ENCODE measurements around the gene RIN1.
A peak's percentile ranks its signal among the peaks of the same experiment; 100 is the strongest.

The RIN1 gene

DNA sequence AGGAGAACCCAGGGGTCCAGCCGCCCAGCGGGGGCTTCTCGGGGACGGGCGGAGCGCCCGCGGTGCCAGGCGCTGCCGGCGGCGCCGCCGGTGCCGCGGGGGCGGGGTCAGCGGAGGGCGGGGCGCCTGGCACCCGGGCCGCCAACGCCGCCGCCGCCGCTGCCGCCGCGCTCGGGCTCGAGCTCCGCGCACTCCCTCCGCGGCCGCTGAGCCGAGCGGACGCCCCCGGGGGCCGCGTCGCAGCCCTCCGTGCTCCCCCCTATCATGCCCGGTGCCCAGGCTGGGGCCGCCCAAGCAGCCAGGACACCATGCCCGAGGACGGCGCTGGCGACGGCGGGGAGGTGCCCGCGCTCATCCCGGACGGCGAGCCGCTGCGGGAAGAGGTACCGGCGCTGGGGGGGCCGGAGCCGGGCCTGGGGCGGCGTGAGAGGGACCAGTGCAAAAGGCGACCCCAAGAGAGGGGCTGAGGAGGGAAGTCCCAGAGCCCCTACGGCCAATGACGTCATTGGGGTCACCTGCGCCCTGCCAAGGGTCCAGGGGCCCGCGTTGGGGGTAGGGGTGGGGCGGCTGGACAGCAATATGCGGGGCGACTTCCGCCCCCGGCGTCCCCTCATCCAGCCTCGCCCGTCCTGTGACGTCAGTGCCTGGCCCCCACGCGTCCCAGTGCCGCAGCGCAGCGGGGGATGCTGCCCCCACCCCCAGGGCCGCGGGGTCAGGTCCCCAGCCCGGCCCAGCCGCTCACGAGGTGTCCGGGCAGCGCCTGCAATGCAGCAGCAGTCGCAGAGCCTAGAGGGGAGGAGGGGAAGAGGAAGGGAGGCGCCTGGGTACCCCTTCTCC lies 44.3 kb downstream of the RIN1 start, which contains the start of gene TMEM151A:
Gene TMEM151A, plus strand, starts transcription at position 189 of the 837 bp plus-strand sequence. Its CDS starts 120 bp downstream, at position 309.
- H3K56ac ChIP-seq (ENCODE audit: low read length), result no peak within 1 kb of the TSS
- H2AK5ac ChIP-seq (ENCODE audit: low read length), result no peak within 1 kb of the TSS
- no peak within 1 kb of the TSS for H3K4me3 ChIP-seq (ENCODE audit: low read length)
- peaks cover 8% of the 10 kb centered on the region for H3K79me1 ChIP-seq (ENCODE audit: low read length)
- H3K4me1 ChIP-seq (ENCODE audit: control insufficient read depth, low read depth, low read length), result peaks cover 2% of the 10 kb centered on the region
- WGBS (ENCODE audit: extremely low coverage, insufficient coverage, low lambda C conversion rate), result no CpG with 5 or more reads among the region's 95 CpGs
- no peak within 1 kb of the TSS for H3K27ac ChIP-seq (ENCODE audit: low read depth, low read length)
- H3K79me2 ChIP-seq (ENCODE audit: control insufficient read depth, insufficient read depth, low read length), result peaks cover 6% of the 10 kb centered on the region
- DNase-seq, result no peak
- peaks cover 15% of the 10 kb centered on the region for H3K27me3 ChIP-seq (ENCODE audit: insufficient read depth, low read length, poor library complexity)
- H2BK5ac ChIP-seq (ENCODE audit: low read length), result no peak within 1 kb of the TSS
- H4K8ac ChIP-seq (ENCODE audit: low read depth, low read length), result no peak within 1 kb of the TSS
- H3K36me3 ChIP-seq (ENCODE audit: control insufficient read depth, insufficient read depth, low read length), result no peaks in the 10 kb centered on the region
- no peak within 1 kb of the TSS for H3K18ac ChIP-seq (ENCODE audit: low read length)
- no peak within 1 kb of the TSS for H2BK15ac ChIP-seq (replicated peaks; ENCODE audit: low read depth)
- H4K5ac ChIP-seq (ENCODE audit: low read length), result no peak within 1 kb of the TSS
- no peak within 1 kb of the TSS for H2BK120ac ChIP-seq (ENCODE audit: low read depth, low read length)
- no peak within 1 kb of the TSS for H3K9ac ChIP-seq (ENCODE audit: low read length)
- H3K4ac ChIP-seq (ENCODE audit: low read depth, low read length), result no peak within 1 kb of the TSS
- peak within 1 kb of the TSS; percentile 24 for H3K23ac ChIP-seq (ENCODE audit: low read length)
- peak within 1 kb of the TSS; percentile 38 for H3K4me2 ChIP-seq (ENCODE audit: low read length)

DNA sequence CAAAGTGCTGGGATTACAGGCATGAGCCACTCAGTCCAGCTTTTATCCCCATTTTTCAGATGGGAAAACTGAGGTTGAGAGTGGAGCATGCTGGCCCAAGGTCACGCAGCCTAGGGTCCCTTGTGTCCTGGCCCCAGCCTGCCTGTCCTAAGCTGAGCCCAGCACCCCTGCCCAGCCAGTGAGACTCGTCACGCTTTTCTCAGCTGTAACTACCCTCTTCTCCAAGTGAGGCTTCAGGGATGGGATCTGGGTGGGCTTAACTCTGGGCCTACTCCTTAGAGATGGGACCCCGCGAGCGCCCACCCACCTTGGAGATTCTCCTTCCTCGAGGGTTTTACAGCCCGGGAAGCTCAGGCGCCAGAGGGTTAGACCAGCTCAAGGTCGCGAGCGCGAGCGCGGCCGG lies 44.9 kb downstream of the RIN1 start:
- H4K5ac ChIP-seq (ENCODE audit: low read length), result no peak overlapping the region
- H2BK5ac ChIP-seq (ENCODE audit: low read length), result no peak overlapping the region
- H3K4me1 ChIP-seq (ENCODE audit: control insufficient read depth, low read depth, low read length), result peaks cover 2% of the 10 kb centered on the region
- H3K4me3 ChIP-seq (ENCODE audit: low read length), result no peak overlapping the region
- no peak overlapping the region for H3K18ac ChIP-seq (ENCODE audit: low read length)
- no peak overlapping the region for H3K27ac ChIP-seq (ENCODE audit: low read depth, low read length)
- no CpG with 5 or more reads among the region's 16 CpGs for whole genome bisulfite sequencing (ENCODE audit: extremely low coverage, insufficient coverage, low lambda C conversion rate)
- H3K9ac ChIP-seq (ENCODE audit: low read length), result no peak overlapping the region
- H3K23ac ChIP-seq (ENCODE audit: low read length), result no peak overlapping the region
- H3K56ac ChIP-seq (ENCODE audit: low read length), result no peak overlapping the region
- H2BK120ac ChIP-seq (ENCODE audit: low read depth, low read length), result no peak overlapping the region
- peaks cover 15% of the 10 kb centered on the region for H3K27me3 ChIP-seq (ENCODE audit: insufficient read depth, low read length, poor library complexity)
- H2AK5ac ChIP-seq (ENCODE audit: low read length), result no peak overlapping the region
- H3K79me2 ChIP-seq (ENCODE audit: control insufficient read depth, insufficient read depth, low read length), result peaks cover 6% of the 10 kb centered on the region
- no peak overlapping the region for H4K8ac ChIP-seq (ENCODE audit: low read depth, low read length)
- H3K79me1 ChIP-seq (ENCODE audit: low read length), result peaks cover 8% of the 10 kb centered on the region
- no peak overlapping the region for H3K4me2 ChIP-seq (ENCODE audit: low read length)
- no peak overlapping the region for H2BK15ac ChIP-seq (replicated peaks; ENCODE audit: low read depth)
- no peaks in the 10 kb centered on the region for H3K36me3 ChIP-seq (ENCODE audit: control insufficient read depth, insufficient read depth, low read length)
- H3K4ac ChIP-seq (ENCODE audit: low read depth, low read length), result no peak overlapping the region
- no peak for DNase-seq

DNA sequence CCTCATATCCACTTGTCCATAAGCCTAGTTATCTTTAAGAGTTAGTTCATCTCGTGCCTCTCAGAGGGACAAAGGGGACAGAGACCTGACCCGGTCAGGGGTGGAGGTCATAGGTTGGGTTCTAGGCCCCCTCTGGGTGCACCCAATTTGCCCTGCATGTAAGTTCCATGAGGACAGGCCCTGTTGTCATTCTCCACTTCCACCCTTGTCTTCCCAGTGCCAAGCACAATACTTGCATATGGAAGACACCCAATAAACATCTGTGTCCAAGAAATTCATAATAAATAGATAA lies 46.0 kb downstream of the RIN1 start:
- no peak overlapping the region for H3K23ac ChIP-seq (ENCODE audit: low read length)
- H3K4me2 ChIP-seq (ENCODE audit: low read length), result no peak overlapping the region
- H2AK5ac ChIP-seq (ENCODE audit: low read length), result no peak overlapping the region
- no peak overlapping the region for H3K4ac ChIP-seq (ENCODE audit: low read depth, low read length)
- peaks cover 8% of the 10 kb centered on the region for H3K79me1 ChIP-seq (ENCODE audit: low read length)
- H3K18ac ChIP-seq (ENCODE audit: low read length), result no peak overlapping the region
- no peak overlapping the region for H3K56ac ChIP-seq (ENCODE audit: low read length)
- DNase-seq, result no peak
- H3K27ac ChIP-seq (ENCODE audit: low read depth, low read length), result no peak overlapping the region
- no peaks in the 10 kb centered on the region for H3K36me3 ChIP-seq (ENCODE audit: control insufficient read depth, insufficient read depth, low read length)
- H2BK5ac ChIP-seq (ENCODE audit: low read length), result no peak overlapping the region
- peaks cover 2% of the 10 kb centered on the region for H3K4me1 ChIP-seq (ENCODE audit: control insufficient read depth, low read depth, low read length)
- no peak overlapping the region for H2BK15ac ChIP-seq (replicated peaks; ENCODE audit: low read depth)
- H3K9ac ChIP-seq (ENCODE audit: low read length), result no peak overlapping the region
- H2BK120ac ChIP-seq (ENCODE audit: low read depth, low read length), result no peak overlapping the region
- no peak overlapping the region for H4K5ac ChIP-seq (ENCODE audit: low read length)
- WGBS (ENCODE audit: extremely low coverage, insufficient coverage, low lambda C conversion rate), result no CpG with 5 or more reads among the region's 2 CpGs
- H4K8ac ChIP-seq (ENCODE audit: low read depth, low read length), result no peak overlapping the region
- peaks cover 6% of the 10 kb centered on the region for H3K79me2 ChIP-seq (ENCODE audit: control insufficient read depth, insufficient read depth, low read length)
- H3K27me3 ChIP-seq (ENCODE audit: insufficient read depth, low read length, poor library complexity), result peaks cover 15% of the 10 kb centered on the region
- no peak overlapping the region for H3K4me3 ChIP-seq (ENCODE audit: low read length)

DNA sequence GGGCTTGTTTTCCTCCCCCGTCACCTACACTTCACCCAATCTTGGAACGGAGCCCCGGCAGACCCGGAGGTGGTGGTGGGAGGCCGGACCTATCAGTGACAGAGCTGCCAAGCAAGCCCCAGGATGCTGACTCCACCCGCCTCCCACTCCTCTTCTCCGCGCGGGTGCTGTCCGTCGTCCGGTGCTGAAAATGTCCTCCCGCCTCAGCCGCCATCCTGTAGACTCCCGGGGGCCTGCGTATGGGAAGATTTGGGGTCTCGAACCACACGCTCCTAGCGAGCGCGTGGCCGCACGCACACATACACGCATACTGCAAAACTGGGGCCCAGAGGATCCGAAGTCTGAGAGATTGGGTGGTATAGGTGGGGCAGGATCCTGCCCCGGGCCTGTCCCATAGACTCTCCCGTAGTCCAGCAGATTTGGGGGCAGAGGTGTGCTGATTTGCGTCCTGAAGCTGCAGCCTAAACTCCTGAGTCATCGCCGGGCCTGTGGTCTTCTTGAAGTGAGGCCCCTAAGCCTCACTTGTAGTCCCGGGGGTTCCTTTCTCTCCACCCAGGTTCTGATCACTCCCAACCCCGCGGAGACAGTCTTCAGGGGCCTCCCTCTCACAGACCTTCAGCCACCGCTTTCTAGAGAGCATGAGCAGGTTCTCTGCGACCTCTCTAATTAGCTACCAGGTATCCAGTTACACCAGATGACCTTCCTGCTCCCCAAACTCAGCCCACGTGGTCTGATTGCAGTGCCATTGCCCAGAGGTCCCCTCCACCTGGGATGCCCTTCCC lies 46.5 kb downstream of the RIN1 start:
- Histone ChIP-seq H2AK5ac (ENCODE audit: low read length) (no peak overlapping the region), H2BK5ac (ENCODE audit: low read length) (no peak overlapping the region), H3K27me3 (ENCODE audit: insufficient read depth, low read length, poor library complexity) (peaks cover 15% of the 10 kb centered on the region), H3K79me1 (ENCODE audit: low read length) (peaks cover 8% of the 10 kb centered on the region), H3K4ac (ENCODE audit: low read depth, low read length) (no peak overlapping the region), H3K4me1 (ENCODE audit: control insufficient read depth, low read depth, low read length) (peaks cover 2% of the 10 kb centered on the region), H3K27ac (ENCODE audit: low read depth, low read length) (peak overlapping the region; percentile 81), H3K18ac (ENCODE audit: low read length) (no peak overlapping the region), H3K79me2 (ENCODE audit: control insufficient read depth, insufficient read depth, low read length) (peaks cover 6% of the 10 kb centered on the region), H3K56ac (ENCODE audit: low read length) (peak overlapping the region; percentile 88), H2BK15ac (replicated peaks; ENCODE audit: low read depth) (no peak overlapping the region), H3K4me2 (ENCODE audit: low read length) (peak overlapping the region; percentile 71), H2BK120ac (ENCODE audit: low read depth, low read length) (no peak overlapping the region), H3K4me3 (ENCODE audit: low read length) (peak overlapping the region; percentile 51), H4K8ac (ENCODE audit: low read depth, low read length) (no peak overlapping the region), H4K5ac (ENCODE audit: low read length) (no peak overlapping the region), H3K9ac (ENCODE audit: low read length) (peak overlapping the region; percentile 73), H3K36me3 (ENCODE audit: control insufficient read depth, insufficient read depth, low read length) (no peaks in the 10 kb centered on the region), H3K23ac (ENCODE audit: low read length) (no peak overlapping the region)
- peak; percentile 94 for DNase-seq
- no CpG with 5 or more reads among the region's 36 CpGs for WGBS (ENCODE audit: extremely low coverage, insufficient coverage, low lambda C conversion rate)

DNA sequence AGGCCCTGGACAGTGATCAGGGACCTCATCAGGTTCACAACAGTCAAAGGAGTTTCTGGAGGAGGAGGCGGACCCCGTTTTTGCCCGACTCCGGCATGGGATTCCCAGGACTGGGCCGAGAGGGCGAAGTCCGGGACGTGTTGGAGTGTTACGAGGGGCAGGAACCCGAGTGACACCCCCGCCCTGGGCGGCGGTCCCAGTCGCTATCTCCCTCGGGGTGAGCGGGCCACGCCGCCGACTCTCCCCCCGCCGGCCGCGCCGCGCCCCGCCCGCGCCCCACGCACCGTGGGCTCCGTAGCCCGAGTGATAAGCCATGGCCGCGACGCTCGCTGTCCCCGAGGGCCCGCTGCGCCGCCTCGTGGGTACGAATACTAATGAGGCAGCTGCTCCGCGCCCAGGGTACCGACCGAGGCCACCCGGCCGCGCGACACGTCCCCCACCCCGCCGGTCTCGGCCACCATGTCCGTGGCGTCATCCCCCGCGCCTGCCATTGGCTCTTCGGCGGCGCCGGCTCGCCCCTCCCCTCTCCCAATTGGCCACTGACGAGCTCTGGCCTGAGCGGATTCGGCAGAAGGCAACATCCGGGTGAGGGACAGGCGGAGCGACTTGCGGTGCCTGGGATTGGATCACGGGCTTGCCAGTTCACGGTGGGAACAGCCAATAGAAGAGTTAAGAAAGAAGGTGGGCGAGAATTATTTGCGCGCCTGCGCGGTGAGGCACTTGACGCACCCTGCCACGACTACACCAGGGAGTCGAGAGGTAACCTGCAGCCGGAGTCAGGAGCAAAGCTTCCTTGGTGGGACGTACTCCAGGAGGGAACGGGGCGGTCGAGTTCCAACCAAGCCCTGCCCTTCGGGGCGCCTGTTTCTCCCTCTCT lies 47.3 kb downstream of the RIN1 start, which contains the start of gene YIF1A:
Gene YIF1A, minus strand, starts transcription at position 473 of the 877 bp plus-strand sequence. Its CDS starts 158 bp downstream, at position 315.
- Histone ChIP-seq H3K4me1 (ENCODE audit: control insufficient read depth, low read depth, low read length) (peaks cover 2% of the 10 kb centered on the region), H2AK5ac (ENCODE audit: low read length) (peak within 1 kb of the TSS; percentile 82), H3K4me2 (ENCODE audit: low read length) (peak within 1 kb of the TSS; percentile 98), H2BK15ac (replicated peaks; ENCODE audit: low read depth) (no peak within 1 kb of the TSS), H4K8ac (ENCODE audit: low read depth, low read length) (no peak within 1 kb of the TSS), H4K5ac (ENCODE audit: low read length) (no peak within 1 kb of the TSS), H3K27me3 (ENCODE audit: insufficient read depth, low read length, poor library complexity) (peaks cover 15% of the 10 kb centered on the region), H3K79me2 (ENCODE audit: control insufficient read depth, insufficient read depth, low read length) (peaks cover 6% of the 10 kb centered on the region), H3K23ac (ENCODE audit: low read length) (no peak within 1 kb of the TSS), H3K27ac (ENCODE audit: low read depth, low read length) (peak within 1 kb of the TSS; percentile 81), H3K79me1 (ENCODE audit: low read length) (peaks cover 8% of the 10 kb centered on the region), H3K4ac (ENCODE audit: low read depth, low read length) (peak within 1 kb of the TSS; percentile 70), H3K56ac (ENCODE audit: low read length) (peak within 1 kb of the TSS; percentile 95), H2BK120ac (ENCODE audit: low read depth, low read length) (no peak within 1 kb of the TSS), H3K9ac (ENCODE audit: low read length) (peak within 1 kb of the TSS; percentile 94), H3K36me3 (ENCODE audit: control insufficient read depth, insufficient read depth, low read length) (no peaks in the 10 kb centered on the region), H3K4me3 (ENCODE audit: low read length) (peak within 1 kb of the TSS; percentile 89), H3K18ac (ENCODE audit: low read length) (peak within 1 kb of the TSS; percentile 86), H2BK5ac (ENCODE audit: low read length) (peak within 1 kb of the TSS; percentile 43)
- peak; percentile 100 for DNase-seq
- WGBS (ENCODE audit: extremely low coverage, insufficient coverage, low lambda C conversion rate), result no CpG with 5 or more reads among the region's 87 CpGs
